GM18951 (cell line): ENCODE measurements around the gene ALX4.

Experiments used
- POLR2A ChIP-seq: IDR thresholded peaks from 4 replicates; pipeline ENCODE4 v1.6.1; 2011; ENCODE audit warnings: mild to moderate bottlenecking; ENCODE audit not compliant: insufficient read length, insufficient read depth; ENCODE audit errors: extremely low read depth
- in situ Hi-C: fragments of 300-500 bp; cut with MboI; formaldehyde crosslinking; loops from one replicate; pipeline ENCODE4 v1.12.0; 2022; ENCODE audit warnings: low sequenced_read_pairs, mixed read lengths, inconsistent platforms; ENCODE audit not compliant: unreplicated experiment

Gene ALX4

GRCh38 chr11:44318369-44318768, 8.4 kb upstream of the ALX4 start:
- in situ Hi-C loops, result no loop called here
- no peak for TF ChIP-seq POLR2A

DNA sequence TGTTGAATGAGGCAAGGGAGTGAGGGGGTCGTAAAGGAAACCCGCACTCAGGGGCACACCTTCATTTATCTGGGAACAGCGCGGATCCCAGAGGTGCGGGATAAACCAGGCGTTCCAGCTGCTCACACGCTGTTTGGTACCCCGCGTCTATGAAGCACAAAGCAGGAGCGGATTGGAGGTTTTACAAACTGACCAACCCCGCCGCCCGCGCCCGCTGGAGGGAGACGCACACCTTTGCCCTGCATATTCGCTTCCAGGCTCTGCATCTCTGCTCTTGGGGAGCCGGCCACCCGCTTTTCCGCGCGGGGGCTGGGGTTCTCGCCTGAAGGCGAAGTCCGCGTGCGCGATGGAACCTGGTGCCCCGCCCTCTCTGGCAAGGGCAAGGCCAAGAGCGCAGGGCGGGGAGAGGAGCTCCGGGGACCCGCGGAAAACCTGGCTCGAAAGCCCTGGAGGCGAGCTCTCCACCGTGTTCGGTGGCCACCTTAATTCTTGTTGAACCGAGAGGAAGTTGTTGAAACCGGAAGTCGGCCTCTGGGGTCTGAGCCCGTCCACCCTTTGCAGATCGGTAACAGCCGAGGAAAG, 6.8 kb upstream of the ALX4 start:
- in situ Hi-C loops, result no loop called here
- no peak for TF ChIP-seq POLR2A

GRCh38 chr11:44315947-44316658, 6.2 kb upstream of the ALX4 start:
- in situ Hi-C loops, result no loop called here

GRCh38 chr11:44314733-44315132, 4.8 kb upstream of the ALX4 start:
- in situ Hi-C loops, result no loop called here
- no peak for TF ChIP-seq POLR2A

More at GRCh38 chr11:44315947-44316658, 6.2 kb upstream of the ALX4 start:
- no peak for TF ChIP-seq POLR2A

- in situ Hi-C loops, result no loop called here
- no peak for TF ChIP-seq POLR2A
These were observed 4.0 kb upstream of the ALX4 start for GRCh38 chr11:44313761-44314489.

DNA sequence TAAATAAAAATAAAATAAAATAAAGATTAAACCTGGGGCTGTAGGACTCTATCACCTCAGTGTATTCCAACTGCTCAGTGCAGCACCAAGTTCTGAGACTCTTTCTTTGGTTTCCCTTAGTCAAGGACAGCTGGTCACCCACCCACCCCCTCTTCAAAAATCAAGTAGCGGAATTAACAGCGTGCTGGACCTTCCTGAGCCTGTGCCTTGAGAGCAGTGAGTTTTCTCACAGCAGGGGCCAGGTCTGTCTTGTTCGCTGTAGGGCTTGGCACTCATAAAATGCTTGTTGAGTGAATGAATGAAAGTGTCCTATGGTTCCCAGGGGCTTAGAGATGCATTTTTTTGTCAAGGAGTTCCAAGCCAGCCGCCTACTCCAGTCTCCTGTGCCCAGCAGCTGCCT, 2.9 kb upstream of the ALX4 start:
- in situ Hi-C loops, result no loop called here

GRCh38 chr11:44311339-44312261, 1.7 kb upstream of the ALX4 start:
- TF ChIP-seq POLR2A, result no peak
- in situ Hi-C loops, result no loop called here

More for the DNA sequence above, 2.9 kb upstream of the ALX4 start:
- TF ChIP-seq POLR2A, result no peak

DNA sequence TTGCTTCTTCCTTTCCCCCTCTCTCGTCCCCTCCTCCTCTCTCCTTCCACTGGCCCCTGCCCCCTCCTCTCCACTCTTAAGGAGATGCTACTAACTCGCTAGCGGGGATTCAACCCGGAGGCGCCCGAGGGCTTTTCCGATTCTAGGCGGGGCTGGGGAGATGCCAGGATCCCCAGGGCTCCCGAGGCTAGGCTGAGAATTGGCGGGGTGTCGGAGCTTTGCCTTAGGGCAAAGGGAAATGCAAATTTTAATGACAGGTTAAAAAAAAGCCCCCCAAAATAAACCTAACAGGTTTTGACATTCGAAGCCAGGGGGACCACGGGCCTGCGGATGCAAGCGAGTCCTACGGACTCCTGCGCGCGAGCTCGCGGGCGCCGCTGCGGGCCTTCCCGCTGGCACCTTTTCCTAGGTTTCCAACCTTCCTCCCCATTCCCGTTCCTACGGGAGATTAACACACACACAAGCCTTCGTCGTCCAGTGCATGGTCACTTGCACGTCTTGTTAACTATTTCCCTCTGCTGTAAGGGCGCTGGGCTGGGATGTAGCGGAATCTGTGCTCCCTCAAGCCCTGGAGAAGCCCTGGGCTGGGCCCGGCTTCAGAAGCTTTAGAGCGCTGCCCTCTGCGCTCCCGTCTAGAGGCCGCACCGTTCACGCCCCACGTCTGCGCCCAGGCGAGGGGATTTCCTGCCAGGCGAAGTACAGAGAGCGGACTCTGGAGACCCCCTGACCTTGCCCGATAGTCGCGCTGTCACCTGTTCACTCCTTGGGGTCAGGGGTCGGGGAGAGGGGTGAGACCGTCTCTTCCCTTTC, 729 bp upstream of the ALX4 start:
- in situ Hi-C loops, result no loop called here
- no peak for TF ChIP-seq POLR2A

- in situ Hi-C loops, result no loop called here
These were observed 195 bp upstream of the ALX4 start for GRCh38 chr11:44310206-44310462.

DNA sequence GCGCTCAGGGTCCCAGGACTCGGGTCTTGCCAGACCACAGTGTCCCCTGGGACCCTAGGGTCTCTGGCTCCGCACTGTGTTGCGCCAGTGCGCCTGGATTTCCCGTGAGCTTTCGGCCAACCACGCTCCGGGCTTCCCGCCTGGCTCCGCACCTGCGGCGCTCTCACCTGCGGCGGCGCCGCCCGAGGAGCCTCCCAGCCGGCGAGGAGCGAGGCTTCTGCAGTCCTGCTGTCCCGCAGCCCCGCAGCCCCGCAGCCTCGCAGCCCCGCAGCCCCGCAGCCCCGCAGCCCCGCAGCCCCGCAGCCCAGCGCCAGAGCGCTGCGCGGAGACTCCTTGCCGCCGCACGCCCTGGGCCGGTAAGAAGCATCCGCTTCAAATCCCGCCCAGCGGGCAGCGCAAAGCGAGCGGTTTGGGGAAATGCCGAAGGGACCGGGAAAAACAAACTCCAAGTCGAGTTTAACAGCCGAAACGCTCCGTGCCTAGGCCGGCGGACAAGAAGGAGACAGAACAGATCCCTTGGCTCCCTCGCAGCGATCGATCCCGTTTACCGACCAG, 939 bp downstream of the ALX4 start:
- in situ Hi-C loops, result no loop called here
- TF ChIP-seq POLR2A, result no peak

More at GRCh38 chr11:44310206-44310462, 195 bp upstream of the ALX4 start:
- TF ChIP-seq POLR2A, result no peak

GRCh38 chr11:44308256-44308922, 1.6 kb downstream of the ALX4 start:
- no peak for TF ChIP-seq POLR2A
- in situ Hi-C loops, result no loop called here
